K562 (cell line): Measurements from ENCODE around the gene UMAD1. TPM values are rescaled to one million over a fixed set of nuclear protein-coding genes. Genes with fewer than 3 reads are reported as not detected.

Experiments used
- BRD4 ChIP-seq: fragments of 200-600 bp; sonication (generic); IDR thresholded peaks from 2 replicates; pipeline ENCODE4 v1.6.1; 2017; ENCODE audit warnings: inconsistent platforms
- CREBBP ChIP-seq: IDR thresholded peaks from one replicate; pipeline ENCODE4 v1.6.1; 2012; ENCODE audit warnings: low read depth, mild to moderate bottlenecking, control low read depth, inconsistent platforms, low read length
- DIDO1 ChIP-seq: fragments of 450-650 bp; IDR thresholded peaks from 2 replicates; pipeline ENCODE4 v1.6.1; 2016; ENCODE audit warnings: low read depth, missing biosample characterization, missing genetic modification characterization
- E4F1 ChIP-seq: fragments of 250-450 bp; sonication (Bioruptor Pico); IDR thresholded peaks from 2 replicates; pipeline ENCODE4 v1.5.0; 2021; ENCODE audit warnings: mild to moderate bottlenecking, borderline replicate concordance
- ELK1 ChIP-seq: sonication (generic); formaldehyde crosslinking; IDR thresholded peaks from 2 replicates; pipeline ENCODE4 v1.8.1; 2022; ENCODE audit warnings: missing genetic modification reagents
- EP400 ChIP-seq: fragments of 450-650 bp; IDR thresholded peaks from 2 replicates; pipeline ENCODE4 v1.6.1; 2017; ENCODE audit warnings: antibody characterized with exemption, mild to moderate bottlenecking, moderate library complexity
- ETS1 ChIP-seq: conservative IDR thresholded peaks from 2 replicates; pipeline ENCODE4 v1.6.1; 2011; ENCODE audit warnings: low read depth, mild to moderate bottlenecking, low read length; ENCODE audit not compliant: control insufficient read depth
- GTF2E2 ChIP-seq: fragments of 200-800 bp; sonication (Bioruptor generic); IDR thresholded peaks from 2 replicates; pipeline ENCODE4 v1.6.1; 2016; ENCODE audit warnings: missing genetic modification characterization, missing compliant biosample characterization
- HMGXB4 ChIP-seq: sonication (generic); formaldehyde crosslinking; IDR thresholded peaks from 2 replicates; pipeline ENCODE4 v1.8.1; 2023; ENCODE audit warnings: mild to moderate bottlenecking, missing genetic modification reagents
- IRF9 ChIP-seq: fragments of 450-650 bp; IDR thresholded peaks from 2 replicates; pipeline ENCODE4 v1.6.1; 2016; ENCODE audit warnings: missing biosample characterization, missing genetic modification characterization
- MAFK ChIP-seq: IDR thresholded peaks from 2 replicates; pipeline ENCODE4 v1.6.1; 2011; ENCODE audit warnings: low read length, improper control_type of control experiment
- MTA1 ChIP-seq: fragments of 450-650 bp; IDR thresholded peaks from 2 replicates; pipeline ENCODE4 v1.6.1; 2017; ENCODE audit warnings: borderline replicate concordance
- MTA3 ChIP-seq: fragments of 450-650 bp; formaldehyde crosslinking; IDR thresholded peaks from 2 replicates; pipeline ENCODE4 v1.6.1; 2017; ENCODE audit warnings: mild to moderate bottlenecking, borderline replicate concordance
- RB1 ChIP-seq: fragments of 450-650 bp; IDR thresholded peaks from 2 replicates; pipeline ENCODE4 v1.6.1; 2017; ENCODE audit warnings: low read depth, mild to moderate bottlenecking
- RNF2 ChIP-seq: sonication (generic); IDR thresholded peaks from 2 replicates; pipeline ENCODE4 v1.6.1; 2016
- SAFB ChIP-seq: fragments of 200-400 bp; formaldehyde crosslinking; IDR thresholded peaks from 2 replicates; pipeline ENCODE4 v1.6.1; 2017; ENCODE audit warnings: low read depth, low read length, borderline replicate concordance
- SNIP1 ChIP-seq: fragments of 450-650 bp; IDR thresholded peaks from 2 replicates; pipeline ENCODE4 v1.7.1; 2017; ENCODE audit warnings: low read depth, mild to moderate bottlenecking
- THAP7 ChIP-seq: fragments of 250-450 bp; sonication (Bioruptor Pico); IDR thresholded peaks from 2 replicates; pipeline ENCODE4 v1.5.0; 2021
- ZNF232 ChIP-seq: sonication (generic); formaldehyde crosslinking; IDR thresholded peaks from 2 replicates; pipeline ENCODE4 v1.8.0; 2022; ENCODE audit warnings: mild to moderate bottlenecking, missing genetic modification reagents
- ZNF551 ChIP-seq: fragments of 250-450 bp; sonication (Bioruptor Pico); IDR thresholded peaks from 2 replicates; pipeline ENCODE4 v1.5.0; 2021; ENCODE audit warnings: mild to moderate bottlenecking, moderate library complexity
- polyA plus RNA-seq, 8 experiments: library from polyadenylated mRNA; depleted of rRNA in 4 of 8; stranded (reverse) in 5 of 8; unstranded in 3 of 8; fragments of >200 nt; fragmentation: Nextera tagmentation in 2 of 8; fragmentation: Illumina TruSeq in 1 of 8; extraction: Ambion mirVana in 2 of 8; extraction: Trizol in 1 of 8; gene quantifications; 2 replicates each; pipeline versions ENCODE4 v1.2.1 to v1.2.3, GENCODE V29; 2011 to 2014; ENCODE audit warnings: inconsistent platforms in 1 of 8, missing spikeins in 1 of 8
- total RNA-seq, 7 experiments: library from RNA; depleted of rRNA in 6 of 7; stranded (reverse); fragments of >200 nt in 6 of 7; fragmentation: Illumina TruSeq in 2 of 7; extraction: Trizol in 2 of 7; gene quantifications; 2 replicates each; pipeline versions ENCODE4 v1.2.1 to v1.2.3, GENCODE V29; 2011 to 2021; ENCODE audit warnings: low replicate concordance in 1 of 7

UMAD1 gene
- total and polyA plus RNA-seq, 9 of the 15 experiments (the other 6 are each of a cell fraction or from before 2014, with no cell fraction given), result 9.0 to 26.7 (median 13.3) TPM

GRCh38 chr7:7799138-7799537 is 158.6 kb downstream of the UMAD1 start (continued):
- TF ChIP-seq GTF2E2 (tag) (no peak), MTA1 (no peak), HMGXB4 (CRISPR knock-in tag) (no peak), CREBBP (no peak), RB1 (no peak), SNIP1 (no peak), ELK1 (no peak), THAP7 (CRISPR knock-in tag) (no peak), ZNF551 (no peak), SAFB (no peak), ETS1 (no peak), DIDO1 (tag) (no peak), IRF9 (tag) (no peak), MTA3 (no peak), MAFK (peak; percentile 39; the same call in 1 of the 2 replicates), BRD4 (no peak), ZNF232 (CRISPR knock-in tag) (no peak), E4F1 (CRISPR knock-in tag) (no peak), EP400 (no peak), RNF2 (no peak)
